PC-9 (cell line): ENCODE data around the gene CACNA2D4. TPM values are rescaled to one million over a fixed set of nuclear protein-coding genes. Genes with fewer than 3 reads are reported as not detected.

Experiments used
- BruUV-seq: library from RNA; stranded (reverse); fragments of 400-500 nt; replicated peaks from 2 replicates; lab custom pipeline; 2021; lab: Mats Ljungman, UMichigan
- CTCF ChIA-PET: fragments of 300-600 bp; sonication (Branson Sonifier 250); formaldehyde crosslinking; loops from one replicate; lab custom pipeline; 2022; ENCODE audit warnings: antibody characterized with exemption; lab: Charles Lee
- POLR2A ChIA-PET: fragments of 300-600 bp; sonication (Branson Sonifier 250); formaldehyde crosslinking; loops from one replicate; lab custom pipeline; 2022; ENCODE audit warnings: antibody characterized with exemption; ENCODE audit not compliant: unreplicated experiment; lab: Charles Lee
- DNase-seq, 2 experiments: peaks; one replicate each; pipeline versions ENCODE4 v3.0.0 to v3.0.0-alpha.2; 2015 to 2022; ENCODE audit warnings: mixed read lengths in 1 of 2
- H2AFZ ChIP-seq: fragments of 200-600 bp; sonication (generic); 2 replicates; pipeline ENCODE4 v1.8.1; 2017; ENCODE audit warnings: antibody characterized with exemption
- H3F3A ChIP-seq: fragments of 200-600 bp; sonication (generic); 2 replicates; pipeline ENCODE4 v1.8.1; 2017; ENCODE audit warnings: antibody characterized with exemption, mild to moderate bottlenecking, low read depth; ENCODE audit not compliant: insufficient read depth
- H3K27ac ChIP-seq: fragments of 200-600 bp; sonication (generic); 2 replicates; pipeline ENCODE4 v1.6.1; 2016; ENCODE audit warnings: mixed run types
- H3K27me3 ChIP-seq: fragments of 200-600 bp; sonication (generic); 2 replicates; pipeline ENCODE4 v1.6.1; 2016; ENCODE audit warnings: low read depth, mixed run types; ENCODE audit not compliant: insufficient read depth
- H3K36me3 ChIP-seq: fragments of 200-600 bp; sonication (generic); 2 replicates; pipeline ENCODE4 v1.6.1; 2016; ENCODE audit warnings: low read depth, mixed run types
- H3K4me1 ChIP-seq: fragments of 200-600 bp; sonication (generic); replicated peaks from 2 replicates; pipeline ENCODE4 v1.6.1; 2016; ENCODE audit warnings: mixed run types; ENCODE audit not compliant: insufficient read depth
- H3K4me2 ChIP-seq: fragments of 200-600 bp; sonication (generic); 2 replicates; pipeline ENCODE4 v1.6.1; 2017; ENCODE audit warnings: mixed run types
- H3K4me3 ChIP-seq: fragments of 200-600 bp; sonication (generic); 2 replicates; pipeline ENCODE4 v1.6.1; 2016; ENCODE audit warnings: mixed run types
- H3K79me2 ChIP-seq: fragments of 200-600 bp; sonication (generic); 2 replicates; pipeline ENCODE4 v1.6.1; 2017; ENCODE audit warnings: low read depth, mixed run types
- H3K9me2 ChIP-seq: fragments of 200-600 bp; sonication (generic); 2 replicates; pipeline ENCODE4 v1.8.1; 2017; ENCODE audit warnings: mild to moderate bottlenecking; ENCODE audit not compliant: insufficient read depth
- H3K9me3 ChIP-seq: fragments of 200-600 bp; sonication (generic); 2 replicates; pipeline ENCODE4 v1.8.1; 2016; ENCODE audit warnings: low read depth; ENCODE audit not compliant: insufficient read depth
- H4K20me1 ChIP-seq: fragments of 200-600 bp; sonication (generic); 2 replicates; pipeline ENCODE4 v1.8.1; 2017; ENCODE audit not compliant: insufficient read depth
- CTCF ChIP-seq: fragments of 200-600 bp; sonication (generic); conservative IDR thresholded peaks from 2 replicates; pipeline ENCODE4 v1.6.1; 2017; ENCODE audit warnings: mixed run types, antibody characterized with exemption, mild to moderate bottlenecking, moderate library complexity
- EZH2 ChIP-seq: fragments of 200-600 bp; sonication (generic); IDR thresholded peaks from 2 replicates; pipeline ENCODE4 v1.8.0; 2017; ENCODE audit warnings: antibody characterized with exemption, low read depth
- intact Hi-C: fragments of 100-400 bp; cut with micrococcal nuclease; formaldehyde crosslinking; loops from one replicate; pipeline ENCODE4 v1.10.0; 2022; ENCODE audit not compliant: unreplicated experiment
- total RNA-seq: library from RNA; stranded (reverse); gene quantifications from 2 replicates; pipeline ENCODE4 v1.2.3, GENCODE V29; 2021

The CACNA2D4 gene
- total RNA-seq, 1 experiment from 2014 or later = not detected

DNA sequence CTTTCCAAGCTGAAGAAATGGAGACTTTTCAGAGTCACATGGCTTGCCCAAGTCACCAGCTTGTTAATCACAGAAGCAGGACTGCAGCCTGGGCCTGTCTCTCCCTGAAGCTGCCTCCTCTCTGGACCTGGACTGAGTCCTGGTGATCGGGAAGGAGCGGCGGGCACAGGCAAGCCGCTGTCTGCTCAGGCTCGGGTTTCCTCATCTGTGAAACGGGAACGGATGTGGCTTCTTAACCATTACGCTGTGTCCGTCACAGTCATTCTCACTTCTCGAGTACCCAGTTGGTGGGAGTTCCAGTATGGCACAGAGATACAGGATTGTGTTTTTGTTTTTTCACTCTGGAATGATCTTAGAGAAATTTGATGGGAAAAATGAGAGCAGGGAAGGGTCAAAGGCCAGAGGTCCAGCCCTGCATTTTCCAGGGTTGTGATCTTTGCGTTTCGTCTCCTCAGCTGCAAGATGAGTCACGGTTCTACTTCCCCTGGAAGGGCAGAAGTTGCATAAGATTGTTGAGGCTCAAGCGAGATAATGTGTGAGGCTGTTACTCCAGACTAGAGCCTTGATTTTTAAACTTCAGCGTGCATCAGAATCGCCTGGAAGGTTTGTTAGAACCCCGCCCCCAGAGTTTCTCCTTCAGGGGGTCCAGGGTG, 105.7 kb downstream of the CACNA2D4 start:
- TF ChIP-seq EZH2 = no peak
- Histone ChIP-seq H3K79me2 (no peaks in the 10 kb centered on the region), H3K27ac (no peak overlapping the region), H2AFZ (no peak overlapping the region), H3K27me3 (peaks cover 88% of the 10 kb centered on the region), H3K36me3 (no peaks in the 10 kb centered on the region), H3K4me1 (no peaks in the 10 kb centered on the region), H3K9me3 (no peaks in the 10 kb centered on the region), H3K9me2 (no peaks in the 10 kb centered on the region), H3K4me2 (no peak overlapping the region), H4K20me1 (no peaks in the 10 kb centered on the region), H3F3A (no peaks in the 10 kb centered on the region), H3K4me3 (no peak overlapping the region)
- CTCF ChIA-PET = interaction anchor here (0.5 kb wide), 1 partner anchor 1271 kb away, joined by 3 read pairs; no protein-coding TSS in a partner anchor
- no TSS peak for BruUV-seq
- intact Hi-C loops = no loop called here
- POLR2A ChIA-PET = no interaction called here
- DNase-seq = no peak

GRCh38 chr12:1811948-1812291, 106.5 kb downstream of the CACNA2D4 start:
- no peak overlapping the region for H3K4me2 ChIP-seq
- no peaks in the 10 kb centered on the region for H3K36me3 ChIP-seq
- H3K9me2 ChIP-seq = no peaks in the 10 kb centered on the region
- no peak for DNase-seq
- no peaks in the 10 kb centered on the region for H4K20me1 ChIP-seq
- H3K79me2 ChIP-seq = no peaks in the 10 kb centered on the region
- H3K27ac ChIP-seq = no peak overlapping the region
- no TSS peak for BruUV-seq
- intact Hi-C loops = no loop called here
- H3K4me3 ChIP-seq = no peak overlapping the region
- no peaks in the 10 kb centered on the region for H3F3A ChIP-seq
- TF ChIP-seq EZH2 (no peak), CTCF (no peak)
- H2AFZ ChIP-seq = no peak overlapping the region
- no peaks in the 10 kb centered on the region for H3K4me1 ChIP-seq
- peaks cover 86% of the 10 kb centered on the region for H3K27me3 ChIP-seq
- H3K9me3 ChIP-seq = no peaks in the 10 kb centered on the region
- CTCF ChIA-PET = interaction anchor here (0.6 kb wide), 1 partner anchor 743 kb away, joined by 4 read pairs; no protein-coding TSS in a partner anchor
- POLR2A ChIA-PET = no interaction called here

DNA sequence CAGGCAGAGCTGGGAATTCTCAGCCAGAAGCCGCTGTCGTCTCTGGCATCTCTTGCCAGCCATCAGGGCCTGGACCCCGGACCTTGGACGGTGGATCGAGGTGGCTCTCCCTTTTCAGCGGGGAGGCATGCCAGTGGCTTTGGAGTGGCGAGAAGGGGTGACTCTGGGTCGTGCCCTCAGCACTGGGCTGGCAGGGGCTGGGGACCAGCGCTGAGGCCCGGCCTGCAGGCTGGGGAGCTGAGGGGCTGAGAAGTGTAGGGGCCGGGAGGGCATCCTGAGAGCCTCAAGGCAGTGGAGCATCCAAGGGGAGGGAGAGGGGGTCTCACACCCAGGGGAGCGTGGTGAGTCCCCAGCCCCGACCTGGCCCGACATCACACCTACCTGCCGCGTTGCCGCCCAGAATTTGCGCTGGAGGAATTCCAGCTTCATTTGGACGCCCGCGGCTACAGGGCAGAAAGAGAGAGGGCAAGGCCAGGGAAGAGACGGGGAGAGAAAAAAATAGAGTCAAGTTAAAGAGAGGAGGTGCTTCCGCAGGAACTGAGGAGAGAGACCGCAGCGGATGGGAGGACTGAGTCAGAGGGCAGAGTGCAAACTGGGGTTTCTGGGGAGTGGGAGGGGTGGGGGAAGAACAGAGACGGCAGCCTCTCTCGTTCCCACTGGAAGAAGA, 107.0 kb downstream of the CACNA2D4 start:
- CTCF ChIA-PET = no interaction called here
- Histone ChIP-seq H3K9me3 (no peaks in the 10 kb centered on the region), H3K27me3 (peaks cover 81% of the 10 kb centered on the region), H3K9me2 (no peaks in the 10 kb centered on the region), H3K4me2 (no peak overlapping the region), H3K36me3 (no peaks in the 10 kb centered on the region), H3K4me1 (no peaks in the 10 kb centered on the region), H4K20me1 (no peaks in the 10 kb centered on the region), H3K27ac (no peak overlapping the region), H3F3A (no peaks in the 10 kb centered on the region), H3K4me3 (no peak overlapping the region), H3K79me2 (no peaks in the 10 kb centered on the region), H2AFZ (no peak overlapping the region)
- TF ChIP-seq EZH2 (no peak), CTCF (no peak)
- intact Hi-C loops = no loop called here
- DNase-seq = no peak
- no TSS peak for BruUV-seq
- POLR2A ChIA-PET = no interaction called here
